Uterus (tissue), 4 donors: ENCODE measurements around the gene PEMT. TPM values are rescaled to one million over a fixed set of nuclear protein-coding genes. Genes with fewer than 3 reads are reported as not detected.

Source experiments
- DNase-seq, 2 donors: peaks; one replicate each; pipeline ENCODE4 v3.0.0-alpha.2; 2019 to 2020
- H3K27ac ChIP-seq, 2 donors: fragments of 200-600 bp; sonication (generic); 1 replicate in 1 of 2; 2 replicates in 1 of 2; pipeline ENCODE4 v1.5.1; 2016 to 2018
- H3K27me3 ChIP-seq, 2 donors: fragments of 200-600 bp; sonication (generic); one replicate each; pipeline ENCODE4 v1.5.1; 2018 to 2019; ENCODE audit warnings: control low read depth in 1 of 2
- H3K36me3 ChIP-seq, 2 donors: fragments of 200-600 bp; sonication (generic); one replicate each; pipeline ENCODE4 v1.5.1; 2019; ENCODE audit warnings: control low read depth in 1 of 2
- H3K4me1 ChIP-seq, 2 donors: fragments of 200-600 bp; sonication (generic); one replicate each; pipeline ENCODE4 v1.5.1; 2018 to 2019; ENCODE audit warnings: control low read depth in 1 of 2
- H3K4me3 ChIP-seq, 2 donors: fragments of 200-600 bp; sonication (generic); 1 replicate in 1 of 2; 2 replicates in 1 of 2; pipeline ENCODE4 v1.5.1; 2018 to 2019; ENCODE audit warnings: mild to moderate bottlenecking in 1 of 2
- H3K9me3 ChIP-seq, 2 donors: fragments of 200-600 bp; sonication (generic); one replicate each; pipeline ENCODE4 v1.5.1; 2019; ENCODE audit warnings: control low read depth in 1 of 2
- CTCF ChIP-seq, 4 experiments: fragments of 200-600 bp in 2 of 4; fragments of 450-650 bp in 2 of 4; sonication (generic) in 2 of 4; IDR thresholded peaks; one replicate each; pipeline ENCODE4 v1.5.1; 2016 to 2019; ENCODE audit warnings: antibody characterized with exemption in 4 of 4, mild to moderate bottlenecking in 2 of 4, moderate library complexity in 1 of 4
- POLR2A ChIP-seq, 2 donors: fragments of 450-650 bp; IDR thresholded peaks; one replicate each; pipeline ENCODE4 v1.6.1; 2016; ENCODE audit warnings: antibody characterized with exemption in 2 of 2, mild to moderate bottlenecking in 1 of 2, moderate library complexity in 1 of 2
- intact Hi-C: fragments of 100-400 bp; cut with DNase I; formaldehyde crosslinking; loops from one replicate; pipeline ENCODE4 v1.15.1; 2023; ENCODE audit warnings: low total_unique reads
- total RNA-seq, 4 donors: library from RNA; depleted of rRNA in 3 of 4; stranded (reverse); fragments of >200 nt in 3 of 4; gene quantifications; one replicate each; pipeline versions ENCODE4 v1.1.0 to v1.2.4, GENCODE V29; 2014 to 2023
- donor health status: DM: yes; HTN: yes; CAD: no.

The PEMT gene
- total RNA-seq, 4 donors from 2014 or later, result 26.3 to 61.7 (median 32.2) TPM

DNA sequence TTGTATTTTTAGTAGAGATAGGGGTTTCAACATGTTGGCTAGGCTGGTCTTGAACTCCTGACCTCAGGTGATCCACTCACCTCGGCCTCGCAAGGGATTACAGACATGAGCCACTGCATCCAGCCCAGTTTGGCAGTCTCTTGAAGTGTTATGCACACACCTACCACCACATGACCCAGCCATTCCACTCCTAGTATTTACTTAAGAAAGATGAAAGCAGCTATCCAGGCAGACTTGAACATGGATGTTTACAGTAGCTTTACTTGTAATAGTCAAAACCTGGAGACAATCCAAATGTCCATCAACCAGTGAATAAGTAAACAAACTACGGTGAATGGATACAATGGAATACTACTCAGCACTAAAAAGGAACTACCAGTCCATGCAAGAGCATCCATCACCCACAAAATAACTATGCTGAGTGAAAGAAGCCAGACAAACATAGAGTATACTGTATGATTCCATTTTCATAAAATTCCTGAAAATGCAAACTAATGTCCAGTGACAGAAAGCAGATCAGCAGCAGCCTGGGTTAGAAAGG, 57.5 kb downstream of the PEMT start:
- H3K36me3 ChIP-seq, result no peaks in the 10 kb centered on the region
- intact Hi-C loops, result no loop called here
- no peaks in the 10 kb centered on the region for H3K4me1 ChIP-seq
- TF ChIP-seq CTCF (IDR thresholded peaks at IDR 0.05), result no peak
- no peak for TF ChIP-seq POLR2A (IDR thresholded peaks at IDR 0.05)
- no peaks in the 10 kb centered on the region for H3K9me3 ChIP-seq
- no peaks in the 10 kb centered on the region for H3K27me3 ChIP-seq
- H3K4me3 ChIP-seq, result no peak overlapping the region
- no peak for DNase-seq
- H3K27ac ChIP-seq, result no peak overlapping the region

DNA sequence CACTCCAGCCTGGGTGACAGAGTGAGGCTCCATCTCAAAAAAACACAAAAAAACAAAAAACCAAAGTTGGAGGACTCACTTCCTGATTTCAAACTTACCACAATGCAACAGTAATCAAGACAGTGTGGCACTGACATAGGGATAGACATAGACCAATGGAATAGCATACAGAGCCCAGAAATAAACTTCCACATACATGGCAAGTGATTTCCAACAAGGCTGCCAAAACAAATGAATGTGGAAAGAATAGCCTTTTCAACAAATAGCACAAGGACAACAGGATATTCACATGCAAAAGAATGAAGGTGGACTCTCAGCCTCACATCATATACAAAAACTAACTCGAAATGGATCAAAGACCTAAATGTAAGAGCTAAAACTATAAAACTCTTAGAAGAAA, 58.5 kb downstream of the PEMT start:
- Histone ChIP-seq H3K4me1 (no peaks in the 10 kb centered on the region), H3K27me3 (no peaks in the 10 kb centered on the region), H3K4me3 (no peak overlapping the region), H3K27ac (no peak overlapping the region), H3K9me3 (no peaks in the 10 kb centered on the region), H3K36me3 (no peaks in the 10 kb centered on the region)
- intact Hi-C loops, result no loop called here
- no peak for TF ChIP-seq CTCF (IDR thresholded peaks at IDR 0.05)
- TF ChIP-seq POLR2A (IDR thresholded peaks at IDR 0.05), result no peak
- no peak for DNase-seq

- no peak overlapping the region for H3K4me3 ChIP-seq
- intact Hi-C loops, result no loop called here
- no peaks in the 10 kb centered on the region for H3K36me3 ChIP-seq
- H3K27ac ChIP-seq, result no peak overlapping the region
- no peaks in the 10 kb centered on the region for H3K9me3 ChIP-seq
- DNase-seq, result no peak
- H3K4me1 ChIP-seq, result no peaks in the 10 kb centered on the region
- TF ChIP-seq CTCF (IDR thresholded peaks at IDR 0.05) (no peak), POLR2A (IDR thresholded peaks at IDR 0.05) (no peak)
- H3K27me3 ChIP-seq, result no peaks in the 10 kb centered on the region
Measured at GRCh38 chr17:17531156-17531555, 60.4 kb downstream of the PEMT start.

GRCh38 chr17:17528696-17529652, 62.5 kb downstream of the PEMT start:
- Histone ChIP-seq H3K9me3 (no peaks in the 10 kb centered on the region), H3K4me3 (no peak overlapping the region), H3K27ac (no peak overlapping the region), H3K27me3 (no peaks in the 10 kb centered on the region), H3K4me1 (no peaks in the 10 kb centered on the region), H3K36me3 (no peaks in the 10 kb centered on the region)
- DNase-seq, result no peak
- intact Hi-C loops, result no loop called here
- TF ChIP-seq CTCF (IDR thresholded peaks at IDR 0.05) (no peak), POLR2A (IDR thresholded peaks at IDR 0.05) (no peak)

DNA sequence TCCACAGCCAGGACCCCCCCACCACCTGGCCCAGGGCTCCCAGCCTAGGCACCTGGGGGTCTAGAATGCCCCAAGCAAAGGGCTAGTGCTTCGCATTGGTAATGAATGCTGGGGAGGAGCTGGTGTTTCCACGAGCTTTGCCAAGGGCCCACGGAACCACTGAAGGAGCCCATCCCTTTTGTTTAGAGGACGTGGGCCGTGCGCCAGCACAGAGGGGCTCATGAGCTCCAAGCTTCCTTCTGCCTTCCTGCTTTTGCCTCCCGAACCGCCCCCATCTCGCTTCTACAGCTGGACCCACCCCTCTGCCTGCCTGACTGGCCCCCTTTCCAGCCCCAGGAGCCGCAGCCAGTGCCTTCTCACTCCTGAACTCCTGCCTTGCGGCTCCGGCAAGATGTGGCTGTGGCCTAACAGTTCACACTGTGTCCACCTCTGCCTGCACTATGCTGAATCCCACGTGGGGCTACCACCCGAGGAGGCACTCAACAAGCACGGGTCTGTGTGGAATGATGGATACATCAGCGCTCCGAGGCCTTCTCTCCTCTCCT, 63.5 kb downstream of the PEMT start:
- Histone ChIP-seq H3K27me3 (no peaks in the 10 kb centered on the region), H3K36me3 (no peaks in the 10 kb centered on the region), H3K9me3 (no peaks in the 10 kb centered on the region), H3K4me1 (no peaks in the 10 kb centered on the region), H3K27ac (no peak overlapping the region), H3K4me3 (no peak overlapping the region)
- intact Hi-C loops, result no loop called here
- TF ChIP-seq CTCF (IDR thresholded peaks at IDR 0.05) (no peak), POLR2A (IDR thresholded peaks at IDR 0.05) (no peak)
- no peak for DNase-seq
